GM19395 (cell line): Measurements from ENCODE around the gene SEPTIN2.
"Not testable (repeated sequence)": the region's sequence is repeated elsewhere in the genome, so short reads cannot be mapped to it uniquely, and the experiment has no call there.

Experiments used
- ATAC-seq: cut with Tn5 transposase; IDR thresholded peaks from one replicate; pipeline ENCODE4 v1.9.1; 2021; ENCODE audit warnings: mild to moderate bottlenecking, moderate library complexity; ENCODE audit not compliant: unreplicated experiment

SEPTIN2 gene

GRCh38 chr2:241286348-241287090, 29.2 kb upstream of the SEPTIN2 start:
- ATAC-seq, result no peak

DNA sequence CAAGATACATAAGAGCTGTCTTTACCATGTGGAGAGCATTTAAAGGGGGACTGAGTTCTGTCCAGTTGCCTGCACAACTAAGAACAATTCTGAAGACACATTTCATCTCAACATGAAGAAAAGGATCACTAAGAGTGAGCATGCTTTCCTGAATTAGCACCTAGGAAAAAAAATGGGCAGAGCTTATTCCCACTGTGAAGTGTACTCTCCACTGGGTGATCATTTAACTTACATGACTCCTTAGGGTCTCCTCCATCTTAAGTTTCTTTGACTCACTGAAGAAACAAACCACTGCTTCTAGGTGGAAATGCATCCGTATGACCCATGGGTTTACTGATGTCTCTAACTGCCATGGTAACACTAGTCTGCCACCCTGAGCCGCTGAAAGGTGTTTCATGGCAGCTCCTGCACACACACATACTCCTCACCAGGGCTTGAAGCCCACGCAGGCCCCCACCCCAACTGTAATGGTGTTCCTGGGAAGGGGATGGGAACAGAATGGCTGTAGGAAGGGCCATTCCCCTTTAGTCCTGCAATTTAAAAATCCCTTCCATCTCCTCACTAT, 27.3 kb upstream of the SEPTIN2 start:
- ATAC-seq, result no peak

DNA sequence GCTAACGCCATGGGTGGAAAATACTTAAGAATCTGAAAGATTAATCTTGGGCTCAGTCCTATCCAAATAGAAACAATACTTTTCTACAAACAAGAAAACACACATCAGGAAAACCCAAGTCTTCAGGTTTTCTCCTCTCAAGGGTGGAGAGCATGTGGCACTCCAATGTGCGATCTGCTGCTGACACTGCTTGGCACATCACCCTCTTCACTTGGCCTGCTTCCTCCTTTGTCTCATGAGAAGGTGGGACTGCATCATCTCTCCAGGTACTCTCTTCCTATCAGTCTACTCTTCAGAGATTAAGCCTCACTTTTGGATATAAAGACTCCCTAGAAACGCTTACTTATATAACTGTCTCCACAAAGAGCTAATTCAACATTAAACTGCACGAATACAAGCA, 26.7 kb upstream of the SEPTIN2 start:
- ATAC-seq, result no peak

GRCh38 chr2:241289597-241289996, 26.1 kb upstream of the SEPTIN2 start:
- ATAC-seq, result no peak

GRCh38 chr2:241291153-241291552, 24.6 kb upstream of the SEPTIN2 start:
- ATAC-seq, result no peak

DNA sequence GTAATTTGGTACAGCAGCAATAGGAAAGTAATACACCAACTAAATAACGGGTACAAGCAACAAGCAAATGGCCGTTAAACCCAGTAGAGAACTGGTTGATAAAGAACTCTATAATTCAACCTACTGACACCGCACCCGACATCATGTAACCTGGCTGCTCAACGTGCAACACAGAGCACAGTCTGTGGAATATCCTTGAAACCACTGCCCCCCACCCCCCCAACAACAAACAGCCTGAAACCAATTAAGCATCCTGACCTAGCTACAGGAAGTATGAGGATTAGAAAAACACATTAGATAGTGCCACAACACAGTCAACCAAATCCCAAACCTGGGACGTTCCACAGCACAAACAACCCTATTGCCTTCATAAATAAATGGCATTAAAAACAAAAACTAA, 23.7 kb upstream of the SEPTIN2 start:
- ATAC-seq, result no peak

- ATAC-seq, result not testable (repeated sequence)
Measured at GRCh38 chr2:241293378-241293797, 22.3 kb upstream of the SEPTIN2 start.

GRCh38 chr2:241295326-241296095, 20.2 kb upstream of the SEPTIN2 start:
- no peak for ATAC-seq

GRCh38 chr2:241296767-241297166, 19.0 kb upstream of the SEPTIN2 start:
- no peak for ATAC-seq

DNA sequence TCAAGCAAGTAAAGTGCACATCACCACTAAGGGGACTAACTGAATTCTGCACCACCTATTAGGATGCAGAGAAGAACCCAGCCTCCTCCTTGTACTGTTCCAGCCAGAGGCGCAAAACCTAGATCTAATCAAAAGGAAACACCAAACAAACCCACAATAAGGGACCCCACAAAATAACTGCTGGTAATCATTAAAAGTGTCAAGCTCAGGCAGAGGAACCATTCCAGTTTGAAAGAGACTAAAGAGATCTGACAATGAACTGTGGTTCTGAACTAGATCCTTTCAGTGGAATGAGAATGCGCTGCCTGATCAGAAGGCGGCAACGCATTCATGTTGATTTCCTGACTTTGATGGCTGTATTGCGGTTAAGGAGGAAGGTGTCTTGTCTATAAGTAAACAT, 17.1 kb upstream of the SEPTIN2 start:
- no peak for ATAC-seq

GRCh38 chr2:241300000-241300399, 15.7 kb upstream of the SEPTIN2 start:
- ATAC-seq, result no peak

DNA sequence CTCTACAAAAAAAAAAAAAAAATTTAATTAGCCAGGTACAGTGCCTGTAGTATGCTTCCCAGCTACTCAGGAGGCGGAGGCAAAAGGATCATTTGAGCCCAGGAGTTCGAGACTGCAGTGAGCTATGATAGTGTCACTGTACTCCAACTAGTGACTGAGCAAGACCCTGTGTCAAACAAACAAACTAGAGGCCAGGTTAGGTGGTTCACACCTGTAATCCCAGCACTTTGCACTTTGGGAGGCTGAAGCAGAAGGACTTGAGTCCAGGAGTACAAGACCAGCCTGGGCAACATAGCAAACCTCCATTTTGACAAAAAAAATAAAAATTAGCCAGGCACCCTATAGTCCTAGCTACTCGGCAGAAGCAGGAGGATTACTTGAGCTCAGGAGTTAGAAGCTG, 13.6 kb upstream of the SEPTIN2 start:
- no peak for ATAC-seq

GRCh38 chr2:241302759-241303651, 12.7 kb upstream of the SEPTIN2 start:
- no peak for ATAC-seq

DNA sequence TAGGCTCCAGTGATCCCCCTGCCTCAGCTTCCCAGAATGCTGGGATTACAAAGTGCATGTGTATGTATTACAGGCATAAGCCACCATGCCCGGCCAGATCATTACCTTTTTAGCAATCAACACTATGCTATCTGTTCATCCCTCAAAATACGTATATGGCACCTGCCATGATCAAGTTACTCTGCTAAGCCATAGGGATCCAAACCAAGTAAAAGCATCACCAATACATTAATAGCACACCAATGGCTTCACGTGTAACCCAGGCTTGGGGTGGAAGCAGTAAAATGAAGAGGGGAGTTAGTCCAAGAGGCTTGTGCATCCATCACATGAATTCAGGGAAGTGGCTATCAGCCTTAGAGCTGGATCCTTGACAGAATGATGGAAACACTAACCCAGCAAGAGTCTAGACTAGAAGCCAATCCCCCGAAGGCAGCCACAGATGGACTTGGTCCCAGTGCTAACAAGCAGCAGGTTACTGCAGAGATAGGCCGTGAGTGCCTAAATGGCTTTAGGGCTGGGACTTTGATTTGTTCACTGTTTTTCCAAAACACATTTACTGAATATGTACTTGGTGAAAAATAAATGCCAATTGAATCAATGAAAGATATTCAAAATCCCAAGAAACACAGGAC, 11.6 kb upstream of the SEPTIN2 start:
- no peak for ATAC-seq

- no peak for ATAC-seq
Measured at GRCh38 chr2:241307055-241307454, 8.7 kb upstream of the SEPTIN2 start.

- ATAC-seq, result no peak
Measured at GRCh38 chr2:241308267-241308666, 7.5 kb upstream of the SEPTIN2 start.

- ATAC-seq, result no peak
Measured at GRCh38 chr2:241308832-241309500, 6.8 kb upstream of the SEPTIN2 start.

GRCh38 chr2:241309684-241310117, 6.0 kb upstream of the SEPTIN2 start:
- peak; percentile 44 for ATAC-seq

- ATAC-seq, result no peak
Measured at GRCh38 chr2:241310917-241311566, 4.7 kb upstream of the SEPTIN2 start.
